ENCODE results near the gene JUNB. TPM values are rescaled to one million over a fixed set of nuclear protein-coding genes. Genes with fewer than 3 reads are reported as not detected.
A peak's percentile ranks its signal among the peaks of the same experiment; 100 is the strongest.

JUNB gene
- polyA plus RNA-seq, 1 of the 3 experiments (the other 2 are of a cell fraction), result 224 TPM

DNA sequence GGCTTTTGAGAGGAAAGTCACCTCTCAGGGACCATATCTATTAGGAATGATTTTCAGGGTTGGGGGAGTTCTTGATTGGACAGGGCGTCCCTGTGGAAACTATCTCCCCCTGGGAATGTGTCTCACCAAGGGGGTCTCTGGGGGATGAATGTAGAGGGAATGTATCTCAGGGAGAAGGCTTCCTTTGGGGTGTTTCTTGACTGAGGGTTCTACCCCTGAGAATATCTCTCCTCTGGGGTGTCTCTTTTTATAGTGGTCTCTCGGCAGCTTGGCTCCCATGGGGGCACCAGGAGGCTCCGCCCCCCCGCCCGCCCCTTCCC is 42.1 kb downstream of the JUNB start:
- CTCF ChIA-PET, result interaction anchor here (0.5 to 0.9 kb wide), 2 partner anchors 20 to 104 kb away, joined by 3 read pairs; no protein-coding TSS in a partner anchor

DNA sequence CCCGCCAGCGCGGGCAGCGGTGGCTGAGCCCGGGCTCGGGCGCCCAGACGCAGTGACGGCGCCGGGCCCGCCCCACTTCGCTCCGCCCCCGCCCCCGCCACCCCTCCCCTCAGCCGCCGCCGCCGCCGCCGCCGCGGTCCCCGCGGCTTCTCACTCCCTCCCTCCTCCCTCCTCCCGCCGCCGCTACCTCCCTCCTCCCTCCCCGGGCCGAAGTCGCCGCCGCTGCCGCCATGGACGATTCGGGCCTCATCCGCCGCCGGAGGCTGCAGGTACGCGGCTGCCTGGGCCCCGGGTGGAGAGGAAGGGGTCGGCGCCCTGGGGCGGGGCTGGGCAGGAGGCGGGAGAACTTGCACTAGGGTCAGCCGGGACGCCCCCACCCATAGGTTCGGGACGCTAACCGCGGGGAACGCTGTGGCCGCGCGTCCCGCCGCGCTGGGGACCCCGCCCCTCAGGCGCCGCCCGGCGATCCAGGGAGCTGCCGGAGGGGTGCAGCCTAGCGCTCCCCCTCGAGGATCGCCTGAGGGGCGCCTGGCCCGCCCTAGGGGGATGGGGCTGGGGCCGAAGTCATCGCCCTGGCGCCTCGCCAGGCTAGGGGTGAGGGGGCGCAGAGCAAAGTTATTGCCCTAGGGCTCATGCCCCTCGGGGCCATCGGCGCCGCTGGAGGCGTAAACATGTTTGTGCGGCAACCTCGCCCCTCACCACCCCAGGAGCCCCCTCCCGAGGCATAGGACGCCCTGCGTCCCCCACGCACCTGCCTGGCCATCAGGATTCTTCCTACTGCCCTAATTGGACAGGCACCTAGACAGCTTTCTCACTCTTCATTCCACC is 42.7 kb downstream of the JUNB start:
- Histone ChIP-seq H3K9me3 (no peaks in the 10 kb centered on the region), H3K4me2 (peak overlapping the region; percentile 94), H3F3A (replicated peaks; ENCODE audit: insufficient read depth) (peaks cover 24% of the 10 kb centered on the region), H3K9me2 (no peaks in the 10 kb centered on the region), H4K20me1 (ENCODE audit: insufficient read depth) (no peaks in the 10 kb centered on the region), H3K27me3 (ENCODE audit: insufficient read depth) (no peaks in the 10 kb centered on the region), H3K36me3 (replicated peaks in 1 of 2; ENCODE audit: control insufficient read depth in 1 of 2, insufficient read depth in 2 of 2, low read length in 1 of 2) (no peaks in the 10 kb centered on the region), H3K27ac (ENCODE audit: low read depth in 2 of 2, low read length in 1 of 2) (peak overlapping the region in 1 of 2 experiments; percentile 67; a peak in 1 of 4 replicates), H3K9ac (peak overlapping the region; percentile 62), H2AFZ (ENCODE audit: low read depth) (peak overlapping the region; percentile 76), H3K4me3 (ENCODE audit: low read depth in 2 of 2, low read length in 1 of 2) (peak overlapping the region; percentile 67 to 73), H3K79me2 (ENCODE audit: insufficient read depth) (no peaks in the 10 kb centered on the region), H3K4me1 (ENCODE audit: control insufficient read depth in 1 of 2, insufficient read depth in 2 of 2, low read depth in 1 of 2, low read length in 1 of 2) (peaks cover 5 to 37% of the 10 kb centered on the region in 2 experiments; a peak in 2 of 4 replicates)
- 5% methylated on average over 37 of the region's 87 CpGs for WGBS (ENCODE audit: low lambda C conversion rate)
- ChIA-PET CTCF (interaction anchor here (0.5 to 1.5 kb wide), 5 partner anchors 20 to 131 kb away, joined by 3 to 4 read pairs (median 3); partner anchors contain the start of gene RNASEH2A), POLR2A (interaction anchor here (1.2 kb wide), 1 partner anchor 104 kb away, joined by 4 read pairs; the partner anchor contains the start of gene CALR)
- peak; percentile 90 for DNase-seq
- TF ChIP-seq RXRA (IDR thresholded peaks at IDR 0.05; ENCODE audit: borderline replicate concordance, low read depth) (no peak), POLR2AphosphoS5 (IDR thresholded peaks at IDR 0.05; ENCODE audit: low read depth, low read length) (no peak), ELF1 (IDR thresholded peaks at IDR 0.05) (no peak), RCOR1 (IDR thresholded peaks at IDR 0.05; ENCODE audit: low read length) (no peak)
- TF ChIP-seq, protein P1, sequence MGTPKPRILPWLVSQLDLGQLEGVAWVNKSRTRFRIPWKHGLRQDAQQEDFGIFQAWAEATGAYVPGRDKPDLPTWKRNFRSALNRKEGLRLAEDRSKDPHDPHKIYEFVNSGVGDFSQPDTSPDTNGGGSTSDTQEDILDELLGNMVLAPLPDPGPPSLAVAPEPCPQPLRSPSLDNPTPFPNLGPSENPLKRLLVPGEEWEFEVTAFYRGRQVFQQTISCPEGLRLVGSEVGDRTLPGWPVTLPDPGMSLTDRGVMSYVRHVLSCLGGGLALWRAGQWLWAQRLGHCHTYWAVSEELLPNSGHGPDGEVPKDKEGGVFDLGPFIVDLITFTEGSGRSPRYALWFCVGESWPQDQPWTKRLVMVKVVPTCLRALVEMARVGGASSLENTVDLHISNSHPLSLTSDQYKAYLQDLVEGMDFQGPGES (IDR thresholded peaks at IDR 0.05; ENCODE audit: low read depth, low read length), result no peak
- TF ChIP-seq, protein P2, sequence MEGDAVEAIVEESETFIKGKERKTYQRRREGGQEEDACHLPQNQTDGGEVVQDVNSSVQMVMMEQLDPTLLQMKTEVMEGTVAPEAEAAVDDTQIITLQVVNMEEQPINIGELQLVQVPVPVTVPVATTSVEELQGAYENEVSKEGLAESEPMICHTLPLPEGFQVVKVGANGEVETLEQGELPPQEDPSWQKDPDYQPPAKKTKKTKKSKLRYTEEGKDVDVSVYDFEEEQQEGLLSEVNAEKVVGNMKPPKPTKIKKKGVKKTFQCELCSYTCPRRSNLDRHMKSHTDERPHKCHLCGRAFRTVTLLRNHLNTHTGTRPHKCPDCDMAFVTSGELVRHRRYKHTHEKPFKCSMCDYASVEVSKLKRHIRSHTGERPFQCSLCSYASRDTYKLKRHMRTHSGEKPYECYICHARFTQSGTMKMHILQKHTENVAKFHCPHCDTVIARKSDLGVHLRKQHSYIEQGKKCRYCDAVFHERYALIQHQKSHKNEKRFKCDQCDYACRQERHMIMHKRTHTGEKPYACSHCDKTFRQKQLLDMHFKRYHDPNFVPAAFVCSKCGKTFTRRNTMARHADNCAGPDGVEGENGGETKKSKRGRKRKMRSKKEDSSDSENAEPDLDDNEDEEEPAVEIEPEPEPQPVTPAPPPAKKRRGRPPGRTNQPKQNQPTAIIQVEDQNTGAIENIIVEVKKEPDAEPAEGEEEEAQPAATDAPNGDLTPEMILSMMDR (IDR thresholded peaks at IDR 0.05), result peak; percentile 12; the same call in 1 of the 2 replicates

More for the DNA sequence above, 42.1 kb downstream of the JUNB start:
- Histone ChIP-seq H3K9me2 (no peaks in the 10 kb centered on the region), H3K79me2 (ENCODE audit: insufficient read depth) (no peaks in the 10 kb centered on the region), H4K20me1 (ENCODE audit: insufficient read depth) (no peaks in the 10 kb centered on the region), H3F3A (replicated peaks; ENCODE audit: insufficient read depth) (peaks cover 24% of the 10 kb centered on the region), H3K9me3 (no peaks in the 10 kb centered on the region), H3K4me3 (ENCODE audit: low read depth in 2 of 2, low read length in 1 of 2) (peak overlapping the region; percentile 28 to 42), H3K36me3 (replicated peaks in 1 of 2; ENCODE audit: control insufficient read depth in 1 of 2, insufficient read depth in 2 of 2, low read length in 1 of 2) (no peaks in the 10 kb centered on the region), H3K4me2 (peak overlapping the region; percentile 94; the same call in 1 of the 2 replicates), H3K27ac (ENCODE audit: low read depth in 2 of 2, low read length in 1 of 2) (peak overlapping the region in 1 of 2 experiments; percentile 29; a peak in 2 of 4 replicates), H3K4me1 (ENCODE audit: control insufficient read depth in 1 of 2, insufficient read depth in 2 of 2, low read depth in 1 of 2, low read length in 1 of 2) (peaks cover 5 to 42% of the 10 kb centered on the region in 2 experiments; a peak in 2 of 4 replicates), H2AFZ (ENCODE audit: low read depth) (no peak overlapping the region), H3K27me3 (ENCODE audit: insufficient read depth) (no peaks in the 10 kb centered on the region), H3K9ac (no peak overlapping the region)
- peak; percentile 36 for DNase-seq
- WGBS (ENCODE audit: low lambda C conversion rate), result 0% methylated on average over 2 of the region's 5 CpGs
- POLR2A ChIA-PET, result no interaction called here
- TF ChIP-seq, protein P1 (IDR thresholded peaks at IDR 0.05; ENCODE audit: low read depth, low read length), result no peak
- TF ChIP-seq RAD21 (IDR thresholded peaks at IDR 0.05; ENCODE audit: low read length) (no peak), RFX5 (IDR thresholded peaks at IDR 0.05; ENCODE audit: low read length) (no peak), MEF2A (IDR thresholded peaks at IDR 0.05; ENCODE audit: borderline replicate concordance, low read depth) (no peak), CHD2 (IDR thresholded peaks at IDR 0.05; ENCODE audit: low read length, partially characterized antibody) (no peak), RXRA (IDR thresholded peaks at IDR 0.05; ENCODE audit: borderline replicate concordance, low read depth) (no peak), FOXM1 (IDR thresholded peaks at IDR 0.05; ENCODE audit: low read depth) (no peak)
- TF ChIP-seq, protein P2 (IDR thresholded peaks at IDR 0.05), result no peak

Measured in SK-N-SH (cell line).